Osteoblast (primary cell): ENCODE measurements around the gene ANKRD53. TPM values are rescaled to one million over a fixed set of nuclear protein-coding genes. Genes with fewer than 3 reads are reported as not detected.
A peak's percentile ranks its signal among the peaks of the same experiment; 100 is the strongest.

Experiments used
- DNase-seq: peaks from one replicate; pipeline ENCODE4 v3.0.0; 2011; ENCODE audit warnings: low spot score, mixed read lengths; ENCODE audit not compliant: insufficient read length; ENCODE audit errors: missing footprints
- H2AFZ ChIP-seq: 2 replicates; pipeline ENCODE4 v1.6.0; 2011; ENCODE audit warnings: mild to moderate bottlenecking, low read length
- H3K27ac ChIP-seq: 2 replicates; pipeline ENCODE4 v1.5.1; 2011; ENCODE audit warnings: mild to moderate bottlenecking, low read depth, low read length, moderate library complexity
- H3K27me3 ChIP-seq: 2 replicates; pipeline ENCODE4 v1.6.0; 2012; ENCODE audit warnings: mild to moderate bottlenecking, control low read depth, inconsistent platforms, low read length, moderate library complexity; ENCODE audit not compliant: insufficient read depth
- H3K36me3 ChIP-seq: 2 replicates; pipeline ENCODE4 v1.5.1; 2011; ENCODE audit warnings: mild to moderate bottlenecking, low read length, control low read depth, moderate library complexity; ENCODE audit not compliant: insufficient read depth
- H3K4me1 ChIP-seq: 2 replicates; pipeline ENCODE4 v1.5.1; 2011; ENCODE audit warnings: mild to moderate bottlenecking, low read length, control low read depth, moderate library complexity; ENCODE audit not compliant: insufficient read depth
- H3K4me2 ChIP-seq: 2 replicates; pipeline ENCODE4 v1.6.0; 2011; ENCODE audit warnings: mild to moderate bottlenecking, low read length; ENCODE audit not compliant: insufficient read depth
- H3K4me3 ChIP-seq: fragments of 200-600 bp; sonication (generic); 3 replicates; pipeline ENCODE4 v1.5.1; 2012; ENCODE audit warnings: mild to moderate bottlenecking, low read length, inconsistent platforms; ENCODE audit not compliant: insufficient read depth
- H3K79me2 ChIP-seq: 2 replicates; pipeline ENCODE4 v1.6.0; 2012; ENCODE audit warnings: mild to moderate bottlenecking, low read length, control low read depth, inconsistent platforms; ENCODE audit not compliant: insufficient read depth
- H3K9me3 ChIP-seq: 2 replicates; pipeline ENCODE4 v1.5.1; 2011; ENCODE audit warnings: low read depth, low read length, control low read depth
- H4K20me1 ChIP-seq: 2 replicates; pipeline ENCODE4 v1.6.0; 2012; ENCODE audit warnings: mild to moderate bottlenecking, low read length, control low read depth; ENCODE audit not compliant: insufficient read depth
- CTCF ChIP-seq: IDR thresholded peaks from 2 replicates; pipeline ENCODE4 v1.5.1; 2011; ENCODE audit warnings: mild to moderate bottlenecking, low read depth, low read length, moderate library complexity; ENCODE audit errors: extremely low read depth
- total RNA-seq: library from RNA; depleted of rRNA; stranded (reverse); fragments of >200 nt; gene quantifications from 2 replicates; pipeline ENCODE4 v1.2.3, GENCODE V29; 2012

The ANKRD53 gene
- total RNA-seq, 1 donor = 1.1 TPM

GRCh38 chr2:70954886-70955285 is 23.5 kb upstream of the ANKRD53 start:
- Histone ChIP-seq H3K27ac (no peak overlapping the region), H3K36me3 (no peaks in the 10 kb centered on the region), H4K20me1 (no peaks in the 10 kb centered on the region), H3K4me2 (no peak overlapping the region), H3K79me2 (no peaks in the 10 kb centered on the region), H3K27me3 (no peaks in the 10 kb centered on the region), H3K4me1 (no peaks in the 10 kb centered on the region), H2AFZ (no peak overlapping the region), H3K4me3 (no peak overlapping the region), H3K9me3 (no peaks in the 10 kb centered on the region)
- DNase-seq = no peak
- TF ChIP-seq CTCF = no peak

GRCh38 chr2:70956141-70956540 is 22.3 kb upstream of the ANKRD53 start:
- DNase-seq = no peak
- Histone ChIP-seq H4K20me1 (no peaks in the 10 kb centered on the region), H3K4me3 (no peak overlapping the region), H3K27ac (no peak overlapping the region), H3K79me2 (no peaks in the 10 kb centered on the region), H3K4me1 (no peaks in the 10 kb centered on the region), H3K27me3 (no peaks in the 10 kb centered on the region), H3K36me3 (no peaks in the 10 kb centered on the region), H3K4me2 (no peak overlapping the region), H2AFZ (no peak overlapping the region), H3K9me3 (no peaks in the 10 kb centered on the region)
- no peak for TF ChIP-seq CTCF

- TF ChIP-seq CTCF = no peak
- H3K9me3 ChIP-seq = no peaks in the 10 kb centered on the region
These were observed 20.6 kb upstream of the ANKRD53 start for GRCh38 chr2:70957798-70958197.

GRCh38 chr2:70958759-70959158 is 19.7 kb upstream of the ANKRD53 start:
- peak; percentile 21 for DNase-seq
- no peak for TF ChIP-seq CTCF
- Histone ChIP-seq H3K9me3 (no peaks in the 10 kb centered on the region), H2AFZ (no peak overlapping the region), H3K4me2 (no peak overlapping the region), H3K27ac (no peak overlapping the region), H4K20me1 (no peaks in the 10 kb centered on the region), H3K36me3 (no peaks in the 10 kb centered on the region), H3K79me2 (no peaks in the 10 kb centered on the region), H3K27me3 (no peaks in the 10 kb centered on the region), H3K4me1 (no peaks in the 10 kb centered on the region), H3K4me3 (no peak overlapping the region)

More at GRCh38 chr2:70957798-70958197, 20.6 kb upstream of the ANKRD53 start:
- Histone ChIP-seq H3K4me2 (no peak overlapping the region), H3K4me1 (no peaks in the 10 kb centered on the region), H3K36me3 (no peaks in the 10 kb centered on the region), H3K79me2 (no peaks in the 10 kb centered on the region), H4K20me1 (no peaks in the 10 kb centered on the region), H2AFZ (no peak overlapping the region), H3K27ac (no peak overlapping the region), H3K4me3 (no peak overlapping the region), H3K27me3 (no peaks in the 10 kb centered on the region)
- peak; percentile 50 for DNase-seq
